ENCODE results near the gene DEPP1. TPM values are rescaled to one million over a fixed set of nuclear protein-coding genes. Genes with fewer than 3 reads are reported as not detected.

DEPP1 gene
- polyA plus RNA-seq, 1 donor from 2014 or later, result 4.3 TPM

DNA sequence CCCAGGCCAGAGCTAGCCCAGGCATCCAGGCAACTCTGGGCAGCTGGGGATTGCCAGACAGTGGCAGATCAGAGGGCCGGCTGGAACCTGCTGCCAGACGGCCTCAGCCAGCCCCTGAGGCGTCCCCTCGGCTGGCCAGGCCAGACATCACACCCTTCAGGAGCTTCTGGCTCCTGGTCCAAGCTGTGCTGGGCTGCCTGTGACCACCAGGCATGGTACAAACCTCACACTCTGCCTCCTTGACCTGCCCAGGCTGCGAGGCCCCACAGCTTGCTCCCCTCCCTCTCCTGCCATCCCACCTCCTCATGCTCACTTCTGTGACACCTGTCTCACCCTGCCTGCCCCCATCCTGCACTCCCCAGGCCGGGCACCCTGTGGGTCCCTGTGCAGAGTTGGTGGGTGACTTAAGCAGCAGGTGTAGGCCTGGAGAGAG, 5.7 kb downstream of the DEPP1 start:
- Histone ChIP-seq H3K36me3 (ENCODE audit: insufficient read depth, low read length) (no peaks in the 10 kb centered on the region), H3K27me3 (ENCODE audit: insufficient read depth, low read depth, low read length) (no peaks in the 10 kb centered on the region), H3K4me3 (ENCODE audit: low read length) (no peak overlapping the region), H3K9me2 (ENCODE audit: insufficient read depth, low read length) (no peaks in the 10 kb centered on the region), H3K9me3 (ENCODE audit: low read length) (no peaks in the 10 kb centered on the region), H3F3A (ENCODE audit: insufficient read depth, low read length, poor library complexity, severe bottlenecking) (no peaks in the 10 kb centered on the region), H3K79me2 (replicated peaks; ENCODE audit: insufficient read depth, low read length) (no peaks in the 10 kb centered on the region), H3K9ac (ENCODE audit: low read length) (no peak overlapping the region), H3K27ac (ENCODE audit: low read length) (no peak overlapping the region), H2AFZ (ENCODE audit: low read depth, low read length) (no peak overlapping the region), H4K20me1 (ENCODE audit: insufficient read depth) (no peaks in the 10 kb centered on the region), H3K4me2 (ENCODE audit: low read length) (no peak overlapping the region)
- TF ChIP-seq REST (IDR thresholded peaks at IDR 0.05; ENCODE audit: borderline replicate concordance) (no peak), RAD21 (conservative IDR thresholded peaks at IDR 0.05) (no peak), CTCF (IDR thresholded peaks at IDR 0.05; ENCODE audit: poor library complexity, severe bottlenecking) (no peak), EZH2 (IDR thresholded peaks at IDR 0.05; ENCODE audit: borderline replicate concordance, insufficient read depth, low read length, poor library complexity, severe bottlenecking) (no peak), POLR2AphosphoS5 (IDR thresholded peaks at IDR 0.05) (no peak), TAF1 (IDR thresholded peaks at IDR 0.05; ENCODE audit: low read depth) (no peak), MXI1 (conservative IDR thresholded peaks at IDR 0.05; ENCODE audit: poor library complexity, severe bottlenecking) (no peak), SMC3 (conservative IDR thresholded peaks at IDR 0.05; ENCODE audit: poor library complexity) (no peak), EP300 (conservative IDR thresholded peaks at IDR 0.05; ENCODE audit: poor library complexity, severe bottlenecking) (no peak)

DNA sequence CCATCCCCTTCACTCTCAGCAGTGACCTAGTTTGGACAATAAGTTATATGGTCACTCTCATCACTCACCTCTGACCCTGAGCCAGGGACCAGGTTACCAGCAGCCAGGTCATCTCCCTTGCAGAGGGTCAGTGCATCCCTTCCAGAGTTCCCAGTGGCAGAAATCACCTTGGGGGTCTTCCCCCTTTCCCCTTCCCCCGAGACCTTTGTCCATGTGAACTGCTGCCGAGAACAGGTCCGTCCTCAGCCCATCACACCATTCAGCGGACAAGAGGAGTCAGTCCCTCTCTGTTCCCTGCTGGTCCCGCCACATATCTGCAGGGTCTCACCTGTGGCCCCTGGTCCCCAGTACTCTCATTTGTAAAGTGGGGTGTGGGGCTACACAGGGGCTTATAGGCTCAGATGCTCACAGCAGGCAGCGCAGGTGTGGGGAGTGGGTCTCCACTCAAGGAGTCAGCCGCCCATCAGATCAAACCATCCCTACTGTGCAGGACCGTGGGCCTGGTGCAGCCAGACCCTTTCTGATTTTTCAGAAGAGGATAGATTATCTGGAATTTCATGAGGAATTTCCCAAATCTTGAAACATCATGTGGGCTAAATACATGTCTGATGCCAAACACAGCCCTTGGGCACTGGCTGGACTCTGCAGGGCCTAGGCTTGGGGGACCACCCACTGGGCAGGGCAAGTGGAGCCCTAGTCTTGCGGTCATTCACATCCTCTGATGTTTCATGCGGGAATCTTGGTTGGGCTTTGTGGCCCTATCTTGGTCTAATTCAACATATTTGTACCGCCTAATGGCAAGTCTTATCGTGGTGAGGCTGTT, 6.5 kb downstream of the DEPP1 start:
- H4K20me1 ChIP-seq (ENCODE audit: insufficient read depth), result no peaks in the 10 kb centered on the region
- H3K79me2 ChIP-seq (replicated peaks; ENCODE audit: insufficient read depth, low read length), result no peaks in the 10 kb centered on the region
- no peaks in the 10 kb centered on the region for H3K27me3 ChIP-seq (ENCODE audit: insufficient read depth, low read depth, low read length)
- no peaks in the 10 kb centered on the region for H3K9me2 ChIP-seq (ENCODE audit: insufficient read depth, low read length)
- no peak overlapping the region for H3K27ac ChIP-seq (ENCODE audit: low read length)
- no peak overlapping the region for H2AFZ ChIP-seq (ENCODE audit: low read depth, low read length)
- no peaks in the 10 kb centered on the region for H3K9me3 ChIP-seq (ENCODE audit: low read length)
- no peak for TF ChIP-seq REST (IDR thresholded peaks at IDR 0.05; ENCODE audit: borderline replicate concordance)
- no peak for TF ChIP-seq MXI1 (conservative IDR thresholded peaks at IDR 0.05; ENCODE audit: poor library complexity, severe bottlenecking)
- H3F3A ChIP-seq (ENCODE audit: insufficient read depth, low read length, poor library complexity, severe bottlenecking), result no peaks in the 10 kb centered on the region
- no peak overlapping the region for H3K4me3 ChIP-seq (ENCODE audit: low read length)
- H3K36me3 ChIP-seq (ENCODE audit: insufficient read depth, low read length), result no peaks in the 10 kb centered on the region
- H3K4me2 ChIP-seq (ENCODE audit: low read length), result no peak overlapping the region
- H3K9ac ChIP-seq (ENCODE audit: low read length), result no peak overlapping the region
